Measurements from ENCODE around the gene VPS4B.
"Not testable (repeated sequence)": the region's sequence is repeated elsewhere in the genome, so short reads cannot be mapped to it uniquely, and the experiment has no call there.

The VPS4B gene

DNA sequence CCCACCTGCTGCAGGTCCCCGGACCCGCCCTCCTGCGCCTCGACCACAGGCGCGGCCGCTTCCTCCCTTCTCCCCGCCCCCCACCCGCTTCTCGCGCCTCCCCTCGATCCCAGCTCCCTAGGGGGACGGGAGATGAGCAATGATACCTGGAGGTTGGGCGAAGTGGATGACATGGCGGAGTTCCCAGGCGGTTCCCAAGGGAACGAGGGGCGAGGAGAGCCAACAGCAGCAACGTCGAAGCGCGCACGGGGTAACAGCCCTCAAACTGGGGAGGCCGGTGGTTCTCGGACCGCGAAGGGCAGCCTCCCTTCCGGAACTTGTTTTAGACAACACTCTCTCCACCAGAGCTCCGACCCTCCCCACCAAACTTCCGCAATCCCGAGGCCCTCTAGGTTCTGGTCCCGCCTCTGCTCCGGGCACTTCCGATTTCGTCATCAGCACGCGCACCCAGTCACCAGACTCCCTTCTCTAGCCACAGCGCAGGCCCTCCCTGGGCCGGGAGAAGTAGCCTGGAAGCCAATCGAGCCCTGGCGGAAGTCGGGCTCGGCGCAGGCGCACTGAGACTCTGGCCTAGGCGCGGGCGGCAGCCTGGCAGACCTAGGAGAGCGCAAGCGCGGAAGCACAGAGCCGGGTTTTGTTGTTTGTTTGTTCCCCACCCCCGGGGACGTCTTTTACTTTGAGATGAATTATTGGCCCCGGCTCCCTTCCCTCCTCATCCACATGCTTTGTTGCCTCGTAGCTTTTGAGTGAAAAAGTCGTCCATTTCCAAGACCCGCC is at the start of gene VPS4B:
TSS of gene VPS4B (minus strand) at position 390 of the 777 bp plus-strand sequence. CDS start at position 173, 217 bp downstream.
- Mint-ChIP-seq H3K4me3 (peak within 1 kb of the TSS; percentile 96), H3K27ac (peak within 1 kb of the TSS; percentile 99), H3K9me3 (no peaks in the 10 kb centered on the region), H3K4me1 (peaks cover 20% of the 10 kb centered on the region), H3K36me3 (peaks cover 23% of the 10 kb centered on the region)
- DNase-seq (ENCODE audit: low spot score in 2 of 2) (peak; percentile 98 to 99), ATAC-seq (peak; percentile 98)

DNA sequence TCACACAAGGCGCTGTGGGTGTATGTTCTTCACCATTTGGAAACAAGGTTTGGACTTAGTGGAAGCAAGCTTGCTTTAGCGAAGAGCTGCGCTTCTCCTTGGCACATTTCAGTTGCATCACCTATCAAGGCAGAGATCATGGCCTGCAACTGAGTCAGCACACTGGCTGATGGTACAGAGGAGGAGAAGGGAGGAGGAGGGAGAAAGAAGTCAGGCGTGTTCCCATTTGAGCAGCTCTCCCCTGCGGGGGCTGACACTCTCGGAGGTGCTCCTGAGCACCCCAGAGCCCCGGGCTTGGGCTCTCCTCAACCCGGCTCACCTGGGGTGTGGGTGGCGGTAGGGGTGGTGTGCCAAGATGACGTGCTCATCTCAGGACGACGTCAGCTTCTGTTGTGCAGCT is 48.5 kb upstream of the VPS4B start:
- Mint-ChIP-seq H3K4me3 (no peak overlapping the region), H3K9me3 (no peaks in the 10 kb centered on the region), H3K27ac (no peak overlapping the region), H3K4me1 (no peaks in the 10 kb centered on the region), H3K36me3 (no peaks in the 10 kb centered on the region)
- ATAC-seq (no peak), DNase-seq (ENCODE audit: low spot score in 2 of 2) (no peak)

DNA sequence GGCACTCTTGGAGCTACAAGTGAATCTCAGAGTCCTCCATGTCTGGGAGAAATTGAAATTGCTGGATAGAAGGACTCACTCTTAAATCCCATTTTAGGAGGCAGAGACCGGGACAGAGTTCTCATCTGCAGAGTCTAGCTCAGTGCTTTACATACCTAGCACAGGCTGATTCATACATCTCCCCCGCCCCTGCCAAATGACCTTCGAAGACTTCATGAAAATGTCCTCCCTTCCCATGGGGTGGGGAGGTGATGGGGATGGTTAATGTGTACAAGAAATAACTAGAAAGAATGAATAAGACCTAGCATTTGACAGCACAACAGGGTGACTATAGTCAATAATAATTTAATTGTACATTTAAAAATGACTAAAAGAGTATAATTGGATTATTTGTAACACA is 46.3 kb upstream of the VPS4B start:
- H3K27ac Mint-ChIP-seq, result no peak overlapping the region

DNA sequence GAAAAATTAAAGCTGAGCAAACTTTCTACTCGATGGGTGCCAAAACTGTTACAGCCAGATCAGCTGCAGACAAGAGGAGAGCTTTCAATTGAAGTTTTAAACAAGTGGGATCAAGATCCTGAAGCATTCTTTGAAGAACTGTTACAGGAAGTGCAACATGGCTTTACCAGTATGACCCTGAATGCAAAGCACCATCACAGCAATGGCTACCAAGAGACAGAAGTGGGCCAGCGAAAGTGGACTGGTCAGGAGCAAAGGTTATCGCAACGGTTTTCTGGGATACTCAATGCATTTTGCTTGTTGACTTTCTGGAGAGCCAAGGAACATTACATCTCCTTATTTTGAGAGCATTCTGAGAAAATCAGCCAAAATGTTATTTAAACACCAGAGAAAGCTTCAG is 45.4 kb upstream of the VPS4B start:
- Mint-ChIP-seq H3K9me3 (no peaks in the 10 kb centered on the region), H3K36me3 (no peaks in the 10 kb centered on the region), H3K4me3 (no peak overlapping the region), H3K27ac (no peak overlapping the region), H3K4me1 (peaks cover 6% of the 10 kb centered on the region)
- DNase-seq (ENCODE audit: low spot score in 2 of 2) (no peak), ATAC-seq (no peak)

More for the DNA sequence above, 46.3 kb upstream of the VPS4B start:
- DNase-seq (ENCODE audit: low spot score in 2 of 2) (no peak), ATAC-seq (no peak)
- no peaks in the 10 kb centered on the region for H3K9me3 Mint-ChIP-seq
- H3K36me3 Mint-ChIP-seq, result no peaks in the 10 kb centered on the region
- peaks cover 6% of the 10 kb centered on the region for H3K4me1 Mint-ChIP-seq
- H3K4me3 Mint-ChIP-seq, result no peak overlapping the region

DNA sequence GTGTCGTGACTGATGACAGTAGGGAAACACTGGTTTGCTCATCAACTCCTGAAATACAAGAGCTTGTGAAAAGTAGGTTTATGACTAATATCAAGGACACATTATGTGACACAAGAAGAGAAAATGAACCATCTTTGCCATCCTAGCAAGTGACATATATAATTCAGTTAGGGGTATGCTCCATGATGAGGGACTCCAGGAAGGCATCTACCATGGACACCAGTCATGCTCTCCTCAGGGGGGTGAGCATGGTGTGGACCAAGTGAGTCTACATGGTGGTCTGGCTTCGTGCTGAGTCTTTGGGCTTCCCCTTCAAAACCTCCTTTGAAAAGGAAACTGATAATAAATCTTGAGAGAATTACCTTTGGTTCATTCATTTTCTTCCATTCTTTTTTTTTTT is 42.8 kb upstream of the VPS4B start:
- Mint-ChIP-seq H3K4me3 (no peak overlapping the region), H3K36me3 (no peaks in the 10 kb centered on the region), H3K4me1 (peaks cover 6% of the 10 kb centered on the region), H3K9me3 (no peaks in the 10 kb centered on the region), H3K27ac (peak overlapping the region; percentile 12)
- no peak for DNase-seq (ENCODE audit: low spot score in 2 of 2)
- ATAC-seq, result peak; percentile 92

DNA sequence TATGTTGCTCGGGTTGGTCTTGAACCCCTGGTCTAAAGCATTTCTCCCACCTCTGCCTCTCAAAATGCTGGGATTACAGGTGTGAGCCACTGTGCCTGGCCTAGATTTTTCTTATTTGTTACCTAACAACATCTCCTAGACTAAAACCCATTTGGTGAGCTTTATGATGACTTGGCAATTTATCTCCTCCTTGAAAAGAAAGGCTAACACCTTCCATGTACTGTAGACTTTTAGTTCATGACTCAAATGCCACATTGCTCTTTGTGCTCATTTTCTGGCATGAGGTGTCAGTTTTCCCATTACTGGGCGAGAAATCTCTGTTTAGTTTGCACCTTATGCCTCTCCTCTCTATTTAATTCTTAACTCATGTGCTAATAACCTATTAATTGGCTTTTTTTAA is 42.2 kb upstream of the VPS4B start:
- H3K27ac Mint-ChIP-seq, result peak overlapping the region; percentile 12
- no peak overlapping the region for H3K4me3 Mint-ChIP-seq
- DNase-seq (ENCODE audit: low spot score in 2 of 2), result no peak
- peaks cover 6% of the 10 kb centered on the region for H3K4me1 Mint-ChIP-seq
- H3K9me3 Mint-ChIP-seq, result no peaks in the 10 kb centered on the region
- H3K36me3 Mint-ChIP-seq, result no peaks in the 10 kb centered on the region
- peak; percentile 52 for ATAC-seq

DNA sequence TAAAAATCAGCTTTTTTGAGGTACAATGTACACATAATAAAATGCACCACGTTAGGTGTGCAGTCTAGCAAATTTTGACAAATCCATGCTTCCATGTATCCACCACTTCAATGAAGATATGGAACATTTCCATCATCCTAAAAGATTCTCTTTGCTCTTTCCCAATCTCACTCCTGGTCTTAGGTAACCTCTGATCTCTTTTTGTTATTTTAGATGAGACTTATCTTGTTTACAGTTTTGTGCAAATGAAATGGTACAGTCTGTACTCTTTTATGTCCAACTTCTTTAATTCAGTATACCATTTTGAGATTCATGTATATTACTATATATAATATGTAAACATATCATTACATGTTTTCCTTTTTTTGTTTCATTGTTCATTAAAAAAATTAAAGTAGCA is 38.1 kb upstream of the VPS4B start:
- no peak for DNase-seq (ENCODE audit: low spot score in 2 of 2)
- no peak overlapping the region for H3K4me3 Mint-ChIP-seq
- no peaks in the 10 kb centered on the region for H3K9me3 Mint-ChIP-seq
- no peaks in the 10 kb centered on the region for H3K36me3 Mint-ChIP-seq
- no peak overlapping the region for H3K27ac Mint-ChIP-seq
- no peak for ATAC-seq
- H3K4me1 Mint-ChIP-seq, result peaks cover 6% of the 10 kb centered on the region

DNA sequence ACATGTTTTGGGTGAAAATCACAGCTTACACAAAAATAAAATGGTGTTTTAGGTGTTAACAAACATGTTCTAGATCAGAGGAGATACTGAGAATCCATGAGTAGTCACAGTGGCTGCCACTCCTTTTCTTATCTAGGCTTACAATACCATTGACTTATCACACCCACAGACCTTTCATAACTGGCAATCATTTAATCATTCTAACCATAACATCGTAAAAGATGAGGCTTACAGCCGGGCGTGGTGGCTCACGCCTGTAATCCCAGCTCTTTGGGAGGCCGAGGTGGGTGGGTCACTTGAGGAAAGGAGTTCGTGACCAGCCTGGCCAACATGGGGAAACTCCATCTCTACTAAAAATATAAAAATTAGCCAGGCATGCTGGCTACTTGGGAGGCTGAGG is 35.7 kb upstream of the VPS4B start:
- Mint-ChIP-seq H3K9me3 (no peaks in the 10 kb centered on the region), H3K27ac (no peak overlapping the region), H3K36me3 (no peaks in the 10 kb centered on the region), H3K4me3 (no peak overlapping the region), H3K4me1 (no peaks in the 10 kb centered on the region)
- ATAC-seq, result no peak
- no peak for DNase-seq (ENCODE audit: low spot score in 2 of 2)

DNA sequence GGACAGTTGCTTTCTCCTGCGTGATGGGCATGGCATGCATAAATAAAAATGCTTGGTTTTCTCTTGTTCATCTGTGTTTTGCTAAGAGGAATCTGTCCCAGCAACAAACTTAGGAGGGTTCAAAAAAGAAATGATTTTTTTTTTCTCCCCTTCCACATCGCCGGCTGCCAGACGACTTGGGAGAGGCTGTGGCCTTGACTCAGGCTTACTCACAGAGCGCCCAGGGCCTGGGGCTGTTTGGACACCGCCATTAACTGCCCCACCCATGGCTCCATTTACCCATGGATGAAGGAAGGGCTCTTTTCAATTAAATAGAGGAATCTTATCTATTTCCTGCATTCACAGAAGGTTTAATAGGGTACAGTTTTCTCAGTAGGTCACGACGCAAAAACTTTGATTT is 32.2 kb upstream of the VPS4B start:
- DNase-seq (ENCODE audit: low spot score in 2 of 2) (no peak), ATAC-seq (no peak)
- Mint-ChIP-seq H3K27ac (no peak overlapping the region), H3K4me3 (no peak overlapping the region), H3K4me1 (no peaks in the 10 kb centered on the region), H3K9me3 (no peaks in the 10 kb centered on the region), H3K36me3 (no peaks in the 10 kb centered on the region)

DNA sequence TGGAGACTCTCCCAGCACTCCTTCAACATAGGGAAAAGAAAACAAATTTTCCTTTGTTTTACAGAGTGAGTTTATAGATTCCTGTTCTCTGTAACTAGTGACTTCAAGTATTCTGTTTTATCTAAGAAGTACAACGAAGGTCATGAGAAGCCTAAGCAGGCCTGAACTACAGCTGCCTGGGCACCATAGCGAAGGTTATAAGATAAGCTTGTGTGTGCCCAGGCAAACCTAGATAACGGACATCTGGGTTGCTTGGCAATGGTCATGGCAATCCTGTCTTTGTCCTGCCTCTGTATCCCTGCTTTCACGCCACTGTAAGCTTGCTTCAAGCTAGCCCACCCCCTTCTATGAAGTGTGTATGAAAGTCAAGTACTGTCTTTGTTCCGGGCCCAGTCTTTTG is 30.5 kb upstream of the VPS4B start:
- not testable (repeated sequence) for H3K27ac Mint-ChIP-seq; H3K36me3 Mint-ChIP-seq; H3K9me3 Mint-ChIP-seq; DNase-seq (ENCODE audit: low spot score in 2 of 2); H3K4me3 Mint-ChIP-seq; H3K4me1 Mint-ChIP-seq; ATAC-seq

DNA sequence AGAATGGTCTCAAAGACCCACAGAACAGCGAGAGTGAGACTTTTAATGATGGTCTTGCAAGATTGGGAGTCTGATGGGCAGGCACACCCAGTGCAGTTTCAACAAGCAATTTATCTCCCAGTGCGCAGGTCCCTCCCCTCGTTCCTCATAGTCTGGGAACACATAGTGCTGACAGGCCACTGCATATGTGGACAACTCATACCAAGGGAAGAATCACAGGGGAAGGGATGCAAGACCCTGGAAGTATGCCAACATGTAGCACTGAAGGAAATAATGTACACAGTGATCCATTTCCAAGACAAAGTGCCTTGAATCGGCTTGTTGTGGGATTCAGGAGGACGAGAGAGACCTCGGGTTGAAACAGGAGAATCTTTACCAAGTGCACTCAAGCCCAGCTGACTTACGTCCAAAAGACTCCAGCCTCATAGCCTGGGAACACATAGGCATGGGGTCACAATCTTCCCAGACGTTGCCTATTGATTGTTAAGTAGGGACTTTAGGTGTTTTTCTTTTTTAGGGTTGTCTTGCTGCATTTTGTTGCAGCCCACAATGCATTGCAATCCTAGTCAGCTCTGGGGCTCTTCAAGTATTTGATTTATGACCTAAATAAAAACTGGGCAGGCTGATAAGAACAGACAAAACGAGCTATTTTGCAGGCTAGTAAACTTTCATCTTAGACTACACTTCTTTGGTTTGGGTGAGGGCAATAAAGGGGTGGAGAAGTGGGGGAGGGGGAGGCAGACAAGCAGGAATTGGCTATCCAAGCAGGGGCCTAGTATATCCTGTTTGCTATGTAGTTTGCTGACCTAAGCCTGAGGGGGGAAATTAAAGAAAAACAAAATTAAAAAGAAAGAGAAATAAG is 29.8 kb upstream of the VPS4B start:
- H3K4me3 Mint-ChIP-seq, result no peak overlapping the region
- H3K27ac Mint-ChIP-seq, result peak overlapping the region; percentile 23
- no peaks in the 10 kb centered on the region for H3K4me1 Mint-ChIP-seq
- no peaks in the 10 kb centered on the region for H3K9me3 Mint-ChIP-seq
- ATAC-seq (no peak), DNase-seq (ENCODE audit: low spot score in 2 of 2) (no peak)
- no peaks in the 10 kb centered on the region for H3K36me3 Mint-ChIP-seq

DNA sequence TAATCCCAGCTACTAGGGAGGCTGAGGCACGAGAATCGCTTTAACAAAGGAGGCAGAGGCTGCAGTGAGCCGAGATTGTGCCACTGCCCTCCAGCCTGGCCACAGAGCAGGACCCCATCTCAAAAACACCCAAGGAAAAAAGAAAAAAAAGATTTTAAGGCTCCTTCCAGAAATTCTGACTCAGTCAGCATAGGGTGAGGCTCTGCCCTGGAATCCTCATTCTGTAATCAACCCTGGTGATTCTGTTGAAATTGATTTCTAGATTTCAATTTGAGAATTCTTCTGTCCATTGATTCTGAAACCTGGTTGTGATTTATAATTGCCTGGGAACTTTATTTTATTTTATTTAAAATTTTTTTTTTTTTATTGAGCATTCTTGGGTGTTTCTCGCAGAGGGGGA is 27.1 kb upstream of the VPS4B start:
- Mint-ChIP-seq H3K9me3 (no peaks in the 10 kb centered on the region), H3K36me3 (no peaks in the 10 kb centered on the region), H3K4me3 (no peak overlapping the region), H3K4me1 (no peaks in the 10 kb centered on the region), H3K27ac (no peak overlapping the region)
- DNase-seq (ENCODE audit: low spot score in 2 of 2) (no peak), ATAC-seq (no peak)

DNA sequence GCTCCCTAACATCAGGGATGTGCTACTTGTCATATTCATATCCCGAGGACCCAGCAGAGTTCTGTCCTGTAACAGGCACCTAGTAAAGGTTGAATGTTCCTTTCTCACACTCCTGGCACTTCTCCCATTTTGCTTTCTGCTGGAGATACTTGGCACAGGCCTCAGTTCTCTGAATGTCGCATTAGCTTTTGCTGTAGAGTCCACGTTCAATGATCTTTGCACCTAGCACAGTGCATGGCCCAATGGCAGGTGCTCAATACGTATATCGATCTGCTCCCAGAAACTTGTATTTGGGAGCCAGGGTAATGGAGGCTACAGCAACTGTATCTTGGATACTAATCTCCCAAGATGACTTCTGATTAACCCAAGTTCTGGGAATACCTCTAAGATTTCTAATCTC is 24.8 kb upstream of the VPS4B start:
- no peaks in the 10 kb centered on the region for H3K36me3 Mint-ChIP-seq
- H3K4me3 Mint-ChIP-seq, result no peak overlapping the region
- H3K9me3 Mint-ChIP-seq, result no peaks in the 10 kb centered on the region
- no peak for DNase-seq (ENCODE audit: low spot score in 2 of 2)
- no peak overlapping the region for H3K27ac Mint-ChIP-seq
- H3K4me1 Mint-ChIP-seq, result no peaks in the 10 kb centered on the region
- ATAC-seq, result no peak

DNA sequence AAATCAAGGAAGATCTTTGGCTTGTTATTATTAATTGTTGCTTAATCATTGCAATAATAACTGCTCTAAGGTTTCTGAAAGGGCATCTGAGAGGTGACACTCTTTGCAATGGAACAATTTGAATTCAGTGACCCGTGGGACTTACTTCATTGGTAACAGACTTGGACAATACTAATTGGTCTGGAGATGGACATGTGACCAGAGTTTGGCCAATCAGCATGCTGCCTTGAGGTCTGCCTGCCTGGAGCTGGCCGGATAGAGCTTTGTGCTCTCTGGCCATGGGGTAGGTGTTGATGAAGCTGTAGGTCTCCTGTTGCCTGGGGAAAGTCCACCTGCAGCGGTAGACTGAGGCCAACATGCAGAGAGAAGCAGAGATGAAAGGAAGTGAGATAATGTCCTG is 24.0 kb upstream of the VPS4B start:
- DNase-seq (ENCODE audit: low spot score in 2 of 2) (no peak), ATAC-seq (no peak)
- H3K36me3 Mint-ChIP-seq, result no peaks in the 10 kb centered on the region
- no peak overlapping the region for H3K27ac Mint-ChIP-seq
- H3K9me3 Mint-ChIP-seq, result no peaks in the 10 kb centered on the region
- H3K4me1 Mint-ChIP-seq, result no peaks in the 10 kb centered on the region
- no peak overlapping the region for H3K4me3 Mint-ChIP-seq

DNA sequence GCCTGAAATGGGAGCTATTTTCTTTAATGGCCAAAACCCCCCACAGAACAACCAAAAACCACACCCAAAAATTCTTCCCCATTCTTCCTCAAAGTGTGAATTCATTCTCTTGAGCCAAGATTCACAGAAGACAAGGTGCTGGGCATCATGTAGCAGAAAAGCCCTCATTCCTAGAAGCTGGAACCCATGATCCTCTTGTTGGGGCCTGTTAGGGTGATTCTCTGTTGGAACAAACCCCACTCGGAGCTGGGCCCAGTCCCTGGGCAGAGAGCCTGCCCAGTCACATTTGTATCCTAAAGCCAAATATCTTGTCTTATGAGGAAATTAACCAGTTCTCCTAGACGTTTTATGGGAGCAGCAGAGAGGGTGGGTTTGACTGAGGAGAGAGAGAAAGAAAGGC is 22.8 kb upstream of the VPS4B start:
- H3K4me3 Mint-ChIP-seq, result no peak overlapping the region
- H3K4me1 Mint-ChIP-seq, result no peaks in the 10 kb centered on the region
- H3K9me3 Mint-ChIP-seq, result no peaks in the 10 kb centered on the region
- no peaks in the 10 kb centered on the region for H3K36me3 Mint-ChIP-seq
- ATAC-seq (no peak), DNase-seq (ENCODE audit: low spot score in 2 of 2) (no peak)
- H3K27ac Mint-ChIP-seq, result no peak overlapping the region

DNA sequence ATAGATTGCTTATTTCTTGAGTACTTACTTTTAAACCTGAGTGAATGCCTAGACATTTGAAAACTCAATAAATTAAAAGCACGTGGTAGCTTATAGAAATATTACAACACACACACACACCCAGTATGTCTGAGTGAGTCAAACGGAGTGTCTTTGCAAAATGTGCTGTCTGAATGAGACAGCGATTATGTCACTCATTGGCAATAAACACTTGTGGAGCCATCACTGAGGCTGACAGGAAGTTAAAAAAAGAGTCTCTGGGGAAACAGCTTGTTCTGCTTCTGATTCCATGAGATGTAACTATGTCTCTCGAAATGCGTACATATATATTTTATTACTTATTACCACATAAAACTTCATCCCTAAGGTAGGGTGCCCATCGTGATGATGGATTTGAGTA is 22.3 kb upstream of the VPS4B start:
- Mint-ChIP-seq H3K4me1 (no peaks in the 10 kb centered on the region), H3K27ac (no peak overlapping the region), H3K9me3 (no peaks in the 10 kb centered on the region), H3K4me3 (no peak overlapping the region), H3K36me3 (no peaks in the 10 kb centered on the region)
- ATAC-seq (peak; percentile 55), DNase-seq (ENCODE audit: low spot score in 2 of 2) (no peak)

Data from stimulated activated effector memory CD8-positive, alpha-beta T cell treated with anti-CD3 and anti-CD28 coated beads, Interleukin-12 subunit alpha, Interleukin-12 subunit beta, amount 100 ng/mL, for 72 hours (primary cell).